ENCODE data around the gene EIF3K. TPM values are rescaled to one million over a fixed set of nuclear protein-coding genes. Genes with fewer than 3 reads are reported as not detected.

EIF3K gene
- total and polyA plus RNA-seq, 2 of the 8 experiments (the other 6 are each of a cell fraction or from before 2014, with no cell fraction given), result 329 to 937 TPM

DNA sequence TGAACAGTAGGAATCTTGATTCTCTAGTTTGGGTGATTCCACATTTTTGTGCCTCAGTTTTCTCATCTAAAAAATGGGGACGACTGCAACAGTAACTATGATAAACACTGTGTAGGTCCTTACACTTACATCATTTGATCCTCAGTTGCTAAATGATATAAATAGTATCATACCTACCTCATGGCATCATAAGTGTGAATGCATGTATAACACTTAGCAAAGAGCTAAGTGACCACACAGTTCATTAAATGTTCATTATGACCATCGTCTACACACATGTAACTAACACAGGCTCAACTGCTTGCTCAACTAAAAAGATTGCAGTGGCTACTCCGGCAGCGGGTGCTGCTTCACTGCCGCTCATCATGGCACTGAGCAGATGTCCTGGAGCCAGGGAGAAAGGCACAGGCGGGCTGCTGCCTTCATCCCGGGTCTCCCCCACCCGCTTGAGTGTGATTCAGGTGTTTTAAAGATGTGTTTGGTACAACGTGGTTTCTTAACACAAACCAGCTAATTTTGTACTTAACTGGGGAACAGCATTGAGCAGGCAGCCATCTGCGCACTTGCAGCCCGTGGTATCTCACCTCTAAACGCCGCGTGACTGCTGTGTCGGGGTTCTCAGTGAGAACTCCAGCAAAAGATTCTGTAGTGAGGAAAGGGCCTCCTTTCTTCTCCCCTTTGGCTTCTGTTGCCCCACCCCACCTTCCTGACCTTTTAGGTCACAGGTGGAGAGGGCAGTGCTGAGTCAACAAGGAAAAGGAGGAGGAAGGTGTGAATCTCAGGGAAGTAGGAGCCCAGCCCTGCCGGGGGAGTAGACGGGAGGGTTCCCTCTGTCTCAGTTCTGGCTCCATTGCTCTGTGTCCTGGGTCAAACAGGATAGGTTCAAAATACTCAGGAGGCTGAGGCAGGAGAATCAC is 16.8 kb downstream of the EIF3K start:
- H2BK20ac ChIP-seq (ENCODE audit: low read length), result no peak overlapping the region
- no peak overlapping the region for H2BK15ac ChIP-seq (ENCODE audit: low read length)
- H3K4me3 ChIP-seq (ENCODE audit: extremely low read depth in 1 of 4, insufficient read depth in 2 of 4, low read depth in 3 of 4, low read length in 4 of 4), result no peak overlapping the region
- no peaks in the 10 kb centered on the region for H3K79me2 ChIP-seq (ENCODE audit: control insufficient read depth in 1 of 2, insufficient read depth in 2 of 2, low read length in 2 of 2)
- no peak overlapping the region; the same call in 1 of the 2 replicates for H4K8ac ChIP-seq (ENCODE audit: extremely low read depth, insufficient read depth, low read length)
- H2AK5ac ChIP-seq (ENCODE audit: low read depth, low read length), result no peak overlapping the region
- H3K27ac ChIP-seq (ENCODE audit: low read depth, low read length), result no peak overlapping the region
- POLR2A ChIA-PET (ENCODE audit: partially characterized antibody), result interaction anchor here (1.2 to 2.6 kb wide), 12 partner anchors 10 to 252 kb away, joined by 3 to 11 read pairs (median 4); partner anchors contain the start of genes ACTN4 and EIF3K
- H3K23me2 ChIP-seq (ENCODE audit: low read depth, low read length), result no peaks in the 10 kb centered on the region
- peaks cover 2 to 21% (median 9%) of the 10 kb centered on the region in 4 experiments; a peak in 6 of 8 replicates for H3K36me3 ChIP-seq (ENCODE audit: control insufficient read depth in 2 of 4, insufficient read depth in 4 of 4, low read length in 3 of 4)
- H3K23ac ChIP-seq (ENCODE audit: insufficient read length), result no peak overlapping the region
- H4K91ac ChIP-seq (replicated peaks; ENCODE audit: insufficient read length, low read length), result no peak overlapping the region
- H3K56ac ChIP-seq (replicated peaks; ENCODE audit: insufficient read length, low read depth, low read length), result no peak overlapping the region
- no peak for DNase-seq (ENCODE audit: low read depth in 1 of 2, low spot score in 2 of 2)
- no peak overlapping the region for H2BK120ac ChIP-seq (replicated peaks; ENCODE audit: low read depth, low read length)
- no peak overlapping the region for H3K18ac ChIP-seq (ENCODE audit: extremely low read depth, low read length)
- H4K20me1 ChIP-seq (replicated peaks in 1 of 2; ENCODE audit: control insufficient read depth in 1 of 2, insufficient read depth in 2 of 2, low read length in 2 of 2), result no peaks in the 10 kb centered on the region
- WGBS, 2 experiments (ENCODE audit: extremely low coverage in 1 of 2, insufficient coverage in 1 of 2, insufficient read length in 1 of 2, insufficient replicate concordance in 2 of 2, low coverage in 1 of 2, low lambda C conversion rate in 2 of 2, missing lambda C conversion rate in 1 of 2), result 91% methylated on average over 17 of the region's 17 CpGs; no CpG with 5 or more reads in 1 of the 2 experiments
- no peaks in the 10 kb centered on the region for H3K9me3 ChIP-seq (ENCODE audit: insufficient read depth in 2 of 2, low read depth in 1 of 2, low read length in 1 of 2)
- no peaks in the 10 kb centered on the region; a peak in 2 of 7 replicates for H3K4me1 ChIP-seq (replicated peaks in 1 of 4; ENCODE audit: control insufficient read depth in 3 of 4, insufficient read depth in 4 of 4, low read length in 3 of 4)
- no peaks in the 10 kb centered on the region for H3K27me3 ChIP-seq (replicated peaks in 1 of 4; ENCODE audit: control insufficient read depth in 3 of 4, extremely low read depth in 1 of 4, insufficient read depth in 3 of 4, low read length in 3 of 4)
- no peak overlapping the region for H3K14ac ChIP-seq (ENCODE audit: insufficient read length)
- H3K79me1 ChIP-seq (ENCODE audit: low read depth, low read length), result no peaks in the 10 kb centered on the region
- FAIRE-seq, result no peak
- H3K4me2 ChIP-seq (ENCODE audit: insufficient read depth in 1 of 2, low read depth in 2 of 2, low read length in 2 of 2), result no peak overlapping the region
- no peak overlapping the region for H2BK12ac ChIP-seq (ENCODE audit: low read depth, low read length)
- H3K9ac ChIP-seq (replicated peaks in 1 of 4; ENCODE audit: extremely low read depth in 1 of 4, low read depth in 3 of 4, low read length in 3 of 4), result no peak overlapping the region
- no peak overlapping the region for H4K5ac ChIP-seq (ENCODE audit: insufficient read length, low read depth, low read length)
- no peak overlapping the region for H2AFZ ChIP-seq (ENCODE audit: low read length)
- no peak overlapping the region for H3K4ac ChIP-seq (replicated peaks; ENCODE audit: insufficient read length, low read depth, low read length)
- no peak overlapping the region for H2BK5ac ChIP-seq (ENCODE audit: low read depth, low read length)
- CTCF ChIA-PET (ENCODE audit: partially characterized antibody), result interaction anchor here (0.5 to 6.3 kb wide), 29 partner anchors 11 to 1527 kb away, joined by 3 to 62 read pairs (median 4); partner anchors contain the start of genes ACTN4, EIF3K, FAM98C and MAP4K1
- TF ChIP-seq CBX8 (IDR thresholded peaks at IDR 0.05; ENCODE audit: borderline replicate concordance, low read depth, low read length), result no peak
- TF ChIP-seq SAP30 (IDR thresholded peaks at IDR 0.05; ENCODE audit: insufficient read depth, insufficient replicate concordance, low read length), result no peak
- no peak for TF ChIP-seq NRF1 (IDR thresholded peaks at IDR 0.05; ENCODE audit: low read depth, low read length)
- TF ChIP-seq SRF (IDR thresholded peaks at IDR 0.05; ENCODE audit: low read depth, low read length), result no peak
- TF ChIP-seq MAFK (IDR thresholded peaks at IDR 0.05; ENCODE audit: low read depth, low read length), result no peak
- no peak for TF ChIP-seq BRCA1 (IDR thresholded peaks at IDR 0.05; ENCODE audit: low read depth, low read length)
- TF ChIP-seq HDAC2 (IDR thresholded peaks at IDR 0.05; ENCODE audit: borderline replicate concordance in 1 of 2, low read depth in 2 of 2, low read length in 2 of 2), result no peak
- TF ChIP-seq RFX5 (IDR thresholded peaks at IDR 0.05; ENCODE audit: borderline replicate concordance, low read depth, low read length), result no peak
- no peak for TF ChIP-seq SIN3A (conservative IDR thresholded peaks at IDR 0.05 in 1 of 2, IDR thresholded peaks at IDR 0.05 in 1 of 2; ENCODE audit: low read depth in 1 of 2, low read length in 2 of 2)
- no peak for TF ChIP-seq BCL11A (IDR thresholded peaks at IDR 0.05; ENCODE audit: low read depth in 2 of 2, low read length in 2 of 2)

All from H1 (cell line).